Stimulated activated CD4-positive, alpha-beta T cell treated with anti-CD3 and anti-CD28 coated beads, Interleukin-2, amount 100 ng/mL, for 24 hours (primary cell): ENCODE measurements around the gene SEL1L3.
A peak's percentile ranks its signal among the peaks of the same experiment; 100 is the strongest.

Experiments
- DNase-seq, 2 donors: peaks; one replicate each; pipeline ENCODE4 v3.0.0-alpha.2; 2020

The SEL1L3 gene

DNA sequence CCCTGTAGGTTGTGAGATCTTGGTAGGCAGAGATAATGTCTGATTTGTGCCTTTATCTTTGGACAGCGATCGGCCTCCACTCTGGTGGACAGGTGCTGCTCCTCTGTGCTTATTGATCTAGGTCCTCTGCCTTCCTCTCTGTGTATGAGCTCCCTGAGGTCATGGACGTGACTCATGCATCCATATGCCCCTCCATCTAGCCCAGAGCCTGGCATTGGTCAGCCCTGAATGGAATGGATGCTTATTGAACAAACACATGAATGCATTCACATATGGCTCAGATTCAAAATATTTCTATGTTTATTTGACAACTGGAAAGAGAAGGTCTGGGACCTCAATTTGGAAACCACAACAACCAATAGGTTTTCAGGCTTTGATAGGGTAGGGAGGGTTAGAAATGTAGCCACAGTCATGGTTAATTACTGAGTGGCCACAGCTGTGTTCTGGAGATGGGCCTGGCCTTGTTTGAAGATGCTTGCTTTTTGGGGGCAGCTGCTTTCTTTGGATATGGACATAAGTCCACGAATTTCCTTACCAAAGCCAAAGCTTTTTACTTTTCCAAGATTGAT, 76.2 kb downstream of the SEL1L3 start:
- DNase-seq, result no peak

DNA sequence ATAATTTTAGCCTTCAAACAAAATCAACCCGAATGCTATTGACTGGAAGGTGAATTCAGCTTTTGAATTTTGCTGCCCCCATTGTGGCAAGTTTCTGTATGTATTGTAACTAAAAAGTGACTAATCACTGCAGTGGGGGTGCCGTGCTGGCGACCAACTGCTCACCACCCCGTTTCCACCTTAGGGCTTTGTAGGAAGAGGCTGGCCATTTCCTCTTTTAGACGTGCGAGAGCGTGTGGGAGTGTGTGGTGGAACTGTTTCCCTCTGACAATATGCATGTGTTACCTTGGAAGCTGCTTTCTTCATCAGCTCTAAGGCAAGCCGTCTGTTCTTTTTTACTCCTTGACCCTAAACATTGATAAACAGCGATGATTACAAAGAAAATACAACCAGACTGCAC, 78.8 kb downstream of the SEL1L3 start:
- DNase-seq, result peak in 1 of 2 donors; percentile 13

- DNase-seq, result no peak
Measured at GRCh38 chr4:25783126-25783525, 79.7 kb downstream of the SEL1L3 start.

DNA sequence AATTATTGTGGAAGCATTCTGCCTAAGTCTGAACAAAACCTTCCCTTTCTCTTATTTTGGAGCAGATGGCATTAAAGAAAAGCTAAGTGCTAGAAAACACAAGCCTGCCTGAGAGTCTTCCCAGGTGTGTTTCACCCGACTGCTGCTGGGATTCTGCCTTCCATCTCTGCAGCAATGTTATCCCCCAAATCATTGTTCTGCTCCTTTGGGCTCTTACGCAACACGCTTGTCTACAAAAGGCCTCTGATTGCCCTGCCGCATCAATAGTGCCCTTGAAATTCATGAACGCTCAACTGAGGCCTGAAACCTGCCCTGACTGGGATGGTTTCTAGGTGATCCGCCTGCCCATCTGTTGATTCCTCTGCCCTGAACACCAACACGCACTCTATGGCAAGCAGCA, 80.3 kb downstream of the SEL1L3 start:
- DNase-seq, result no peak

- no peak for DNase-seq
Measured at GRCh38 chr4:25779021-25779420, 83.8 kb downstream of the SEL1L3 start.

GRCh38 chr4:25776795-25777194, 86.0 kb downstream of the SEL1L3 start:
- DNase-seq, result no peak

DNA sequence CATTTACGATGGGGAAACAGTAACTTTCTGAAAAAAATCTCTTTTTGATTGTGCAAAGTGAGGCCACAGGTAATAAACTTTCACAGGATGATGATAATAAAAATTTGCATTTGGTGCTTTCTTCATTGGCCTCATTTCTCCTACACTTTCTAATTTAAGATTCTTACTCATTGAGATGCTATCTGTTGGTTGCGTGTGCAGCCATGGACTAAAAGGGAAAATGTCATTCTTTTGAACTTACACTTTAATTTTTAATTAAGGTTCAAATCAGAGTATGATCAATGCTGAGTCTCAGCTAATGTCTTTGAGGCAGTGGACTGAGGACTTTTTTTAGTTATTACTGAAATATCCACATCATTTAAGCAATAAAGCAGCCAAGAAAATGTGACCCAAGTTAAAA, 87.6 kb downstream of the SEL1L3 start:
- no peak for DNase-seq

GRCh38 chr4:25773358-25773757, 89.4 kb downstream of the SEL1L3 start:
- no peak for DNase-seq

DNA sequence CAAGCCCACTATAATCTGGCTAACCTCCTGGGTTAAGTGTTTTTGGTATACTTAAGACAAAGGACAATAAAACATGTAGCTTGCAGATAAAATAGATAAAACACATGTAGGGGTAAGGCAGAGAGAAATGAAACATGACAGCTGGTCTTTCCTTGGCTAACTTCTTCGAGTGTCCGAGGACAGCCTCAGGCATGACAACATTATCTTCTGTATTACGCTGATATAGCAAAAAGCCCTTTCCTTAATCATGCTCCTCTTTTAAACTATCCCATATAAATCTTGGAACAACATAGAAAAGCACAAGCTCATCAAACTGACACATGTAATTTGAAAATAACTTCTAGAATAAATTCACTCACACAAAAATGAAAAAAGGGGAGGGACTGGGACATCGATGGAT, 91.1 kb downstream of the SEL1L3 start:
- no peak for DNase-seq

- no peak for DNase-seq
Measured at GRCh38 chr4:25770847-25771246, 91.9 kb downstream of the SEL1L3 start.

DNA sequence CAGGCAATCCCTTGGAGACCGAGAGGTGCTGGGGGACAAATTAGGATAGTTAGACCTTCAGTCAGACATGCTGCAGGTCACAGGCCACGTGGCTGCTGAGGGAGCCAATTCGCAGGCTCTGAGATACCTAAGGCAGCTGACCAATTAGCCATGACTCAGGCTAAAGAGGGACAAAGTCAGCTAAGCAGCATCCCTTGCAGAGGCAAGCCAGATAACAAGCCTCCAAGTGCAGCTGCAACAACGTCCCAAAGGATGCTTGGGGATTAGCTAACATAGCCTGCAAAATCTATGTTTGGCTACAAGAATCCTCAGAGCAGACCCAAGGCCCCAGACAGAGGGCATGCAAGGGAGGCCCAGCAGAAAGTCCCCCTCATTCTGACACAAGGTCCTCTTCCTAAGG, 93.5 kb downstream of the SEL1L3 start:
- no peak for DNase-seq

- peak in 1 of 2 donors; percentile 3 for DNase-seq
Measured at GRCh38 chr4:25767877-25768725, 94.7 kb downstream of the SEL1L3 start.

GRCh38 chr4:25760518-25761157, 102.2 kb downstream of the SEL1L3 start:
- DNase-seq, result no peak

DNA sequence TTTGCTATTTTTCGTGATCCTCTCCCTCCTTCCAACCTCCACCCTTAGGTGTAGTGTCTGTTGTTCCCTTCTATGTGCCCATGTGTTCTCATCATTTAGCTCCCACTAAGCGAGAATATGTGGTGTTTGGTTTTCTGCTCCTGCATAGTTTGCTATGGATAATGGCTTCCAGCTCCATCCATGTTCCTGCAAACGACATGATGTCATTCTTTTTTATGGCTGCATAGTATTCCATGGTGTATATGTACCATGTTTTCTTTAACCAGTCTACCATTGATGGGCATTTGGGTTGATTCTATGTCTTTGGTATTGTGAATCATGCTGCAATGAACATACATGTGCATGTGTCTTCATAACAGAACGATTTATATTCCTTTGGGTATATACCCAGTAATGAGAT, 102.7 kb downstream of the SEL1L3 start:
- DNase-seq, result no peak

GRCh38 chr4:25759101-25759500, 103.7 kb downstream of the SEL1L3 start:
- DNase-seq, result no peak

- DNase-seq, result no peak
Measured at GRCh38 chr4:25757452-25757851, 105.3 kb downstream of the SEL1L3 start.

DNA sequence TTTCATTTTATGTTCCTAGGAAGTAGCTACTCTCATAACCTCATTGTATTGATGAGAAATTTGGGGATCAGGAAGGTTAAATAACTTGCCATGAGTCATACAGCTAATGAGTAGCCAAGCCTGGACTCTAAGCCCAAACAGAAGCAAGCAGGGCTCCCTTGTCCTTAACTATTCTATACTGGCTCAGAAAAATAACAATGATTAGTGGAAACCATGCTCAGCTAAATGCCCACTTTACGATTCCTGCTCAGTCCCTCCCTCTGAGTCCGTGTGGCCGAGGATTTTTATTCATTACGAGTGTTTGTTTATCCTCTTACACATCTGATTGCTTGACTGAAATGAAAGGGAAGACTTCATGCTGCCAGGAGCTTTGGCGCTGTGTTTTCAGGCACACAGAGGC, 106.3 kb downstream of the SEL1L3 start:
- no peak for DNase-seq

- no peak for DNase-seq
Measured at GRCh38 chr4:25755911-25756310, 106.9 kb downstream of the SEL1L3 start.

DNA sequence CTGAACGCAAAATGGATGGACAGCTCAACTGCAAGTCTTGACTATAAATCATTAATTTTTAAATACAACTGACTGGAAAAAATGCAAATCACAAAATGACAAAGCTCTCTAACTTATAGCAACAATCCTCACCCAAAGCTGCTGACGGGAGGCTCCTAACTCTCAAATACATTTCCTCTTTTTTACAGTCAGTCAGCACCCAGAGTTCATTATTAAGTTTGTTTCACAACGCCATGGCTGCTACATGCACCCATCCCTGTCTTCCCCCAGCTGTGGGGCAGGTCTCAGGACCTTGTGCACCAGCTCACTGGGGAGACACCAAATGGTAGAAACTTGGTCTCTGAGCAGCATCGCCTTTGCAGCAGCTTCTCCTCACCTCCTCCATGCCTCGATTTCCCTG, 109.5 kb downstream of the SEL1L3 start:
- DNase-seq, result no peak

DNA sequence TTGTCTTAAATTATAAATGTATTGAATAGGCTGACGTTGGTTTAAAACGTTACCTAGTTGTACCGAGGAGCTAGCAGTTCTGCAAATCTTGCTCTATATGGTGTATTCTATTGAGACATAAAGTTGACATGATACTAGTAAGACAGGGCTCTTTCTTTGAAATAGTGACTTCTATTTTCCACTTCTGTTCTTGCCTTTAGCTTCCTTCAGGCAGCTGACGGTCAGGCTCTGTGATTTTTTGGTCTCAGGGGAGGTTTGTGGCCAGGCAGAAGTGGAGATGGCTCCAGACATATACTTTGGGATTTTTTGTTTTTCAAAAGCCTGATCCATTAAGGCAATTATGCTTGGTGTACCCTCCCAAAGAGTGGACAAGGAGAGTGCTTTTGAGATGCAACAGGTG, 111.9 kb downstream of the SEL1L3 start:
- no peak for DNase-seq

DNA sequence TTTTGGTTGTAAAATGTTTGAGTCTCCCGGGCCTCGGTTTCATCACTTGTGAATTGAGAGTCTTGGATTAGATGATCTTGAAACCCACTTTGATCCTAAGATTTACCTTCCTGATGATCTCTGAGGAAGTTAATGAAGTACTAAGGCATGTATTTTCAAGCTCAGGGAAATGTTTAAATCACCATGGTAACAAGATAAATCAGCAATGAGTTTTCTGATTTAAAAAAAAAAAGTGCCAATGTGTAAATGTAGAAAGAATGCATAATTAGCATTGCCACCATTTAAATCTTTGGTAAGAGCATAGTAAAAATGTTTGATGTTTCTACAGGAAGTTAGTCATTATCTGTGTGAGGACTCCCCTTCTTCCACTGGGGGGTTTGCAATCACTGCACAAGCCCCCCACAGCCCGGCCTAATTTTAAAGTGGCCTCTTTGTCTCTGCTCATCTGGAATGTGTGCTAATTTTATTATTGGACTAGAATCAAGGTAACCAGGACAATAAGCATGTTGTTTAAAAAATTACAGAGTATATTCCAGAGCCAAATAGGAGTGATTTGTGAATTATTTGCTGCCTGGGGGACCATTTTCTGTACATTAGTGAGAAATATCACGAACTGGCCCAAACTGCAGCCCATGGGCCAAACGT, 113.5 kb downstream of the SEL1L3 start:
- DNase-seq, result no peak

DNA sequence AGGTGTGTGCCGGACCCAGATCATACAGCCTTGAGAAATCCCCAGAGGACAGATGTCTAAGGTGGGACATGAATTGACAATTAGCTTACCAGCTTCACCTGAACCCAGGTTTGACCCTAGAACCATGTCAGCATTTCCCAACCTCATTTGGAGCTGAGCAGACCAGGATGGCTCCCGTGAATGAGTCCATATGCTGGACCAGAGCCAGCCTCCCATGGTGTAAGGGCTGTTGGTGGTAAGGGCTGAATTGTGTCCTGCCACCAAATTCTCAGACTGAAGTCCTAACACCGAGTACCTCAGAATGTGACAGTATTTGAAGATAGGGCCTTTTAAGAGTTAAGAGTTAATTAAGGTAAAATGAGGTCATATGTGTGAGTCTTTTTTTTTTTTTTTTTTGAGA, 118.8 kb downstream of the SEL1L3 start:
- no peak for DNase-seq

DNA sequence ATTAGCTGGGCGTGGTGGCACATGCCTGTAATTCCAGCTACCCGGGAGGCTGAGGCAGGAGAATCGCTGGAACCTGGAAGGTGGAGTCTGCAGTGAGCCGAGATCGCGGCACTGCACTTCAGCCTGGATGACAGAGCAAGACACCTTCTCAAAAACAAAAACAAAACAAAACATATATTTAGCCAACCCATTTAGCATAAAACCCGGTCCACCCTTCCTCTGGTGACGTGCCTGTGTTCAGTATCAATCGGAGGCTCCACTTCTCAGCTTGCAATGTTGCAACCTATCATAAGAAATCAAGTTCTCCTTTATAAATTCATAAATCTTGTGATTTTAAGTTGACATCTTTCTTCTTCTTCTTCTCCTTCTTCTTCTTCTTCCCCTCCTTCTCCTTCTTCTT, 133.2 kb downstream of the SEL1L3 start:
- DNase-seq, result no peak

- DNase-seq, result no peak
Measured at GRCh38 chr4:25728886-25729285, 133.9 kb downstream of the SEL1L3 start.
